ENCODE results near the gene KRT72.
"Not testable (repeated sequence)": the region's sequence is repeated elsewhere in the genome, so short reads cannot be mapped to it uniquely, and the experiment has no call there.

The KRT72 gene

DNA sequence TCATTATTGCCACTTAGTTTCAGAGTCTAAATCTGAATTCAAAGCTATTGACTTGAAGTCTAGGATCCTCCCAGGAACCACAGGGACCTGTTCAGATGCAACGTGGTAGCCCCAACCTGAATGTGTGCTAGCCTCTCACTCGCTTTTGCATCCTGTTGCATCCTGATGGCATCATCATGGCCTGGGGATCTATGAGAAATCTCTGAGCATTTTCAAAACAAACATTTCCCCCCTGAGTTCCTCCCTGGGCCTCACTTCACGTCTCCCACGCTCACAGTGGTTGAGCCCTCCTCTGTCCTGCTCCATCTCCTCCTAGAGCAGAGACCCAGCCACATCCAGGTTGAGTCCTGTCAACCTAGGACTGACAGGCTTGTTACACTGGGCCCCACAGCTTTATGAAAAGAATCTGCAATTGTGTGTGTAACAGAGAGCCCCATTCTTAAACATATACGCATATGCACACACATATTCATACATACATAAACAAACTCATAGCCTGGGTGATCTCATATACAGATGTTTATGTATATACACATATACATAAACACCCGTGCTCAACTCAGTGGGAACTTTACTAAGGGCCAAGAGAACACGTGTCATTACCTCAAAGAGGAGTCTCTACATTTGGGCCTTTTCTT lies 5.4 kb upstream of the KRT72 start:
- no peak for DNase-seq (ENCODE audit: low spot score)

DNA sequence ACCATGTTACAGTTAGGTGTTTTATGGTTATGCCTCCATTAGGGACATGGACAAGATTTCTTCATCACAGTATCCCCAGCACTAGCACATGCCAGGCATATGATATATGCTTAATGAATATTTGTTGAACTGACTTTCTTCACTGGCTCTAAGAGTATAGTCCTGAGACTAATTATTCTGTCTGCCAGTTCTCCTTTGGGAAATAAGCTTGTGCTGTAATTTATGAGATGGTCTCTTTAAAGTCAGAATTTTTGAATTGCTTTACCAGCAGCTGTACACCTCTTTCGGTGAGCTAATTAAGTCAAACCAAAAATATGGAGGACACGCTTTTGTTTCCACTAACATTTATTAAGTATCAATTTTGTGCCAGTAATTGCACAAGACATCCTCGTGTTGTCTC lies 4.8 kb upstream of the KRT72 start:
- DNase-seq (ENCODE audit: low spot score) = no peak

DNA sequence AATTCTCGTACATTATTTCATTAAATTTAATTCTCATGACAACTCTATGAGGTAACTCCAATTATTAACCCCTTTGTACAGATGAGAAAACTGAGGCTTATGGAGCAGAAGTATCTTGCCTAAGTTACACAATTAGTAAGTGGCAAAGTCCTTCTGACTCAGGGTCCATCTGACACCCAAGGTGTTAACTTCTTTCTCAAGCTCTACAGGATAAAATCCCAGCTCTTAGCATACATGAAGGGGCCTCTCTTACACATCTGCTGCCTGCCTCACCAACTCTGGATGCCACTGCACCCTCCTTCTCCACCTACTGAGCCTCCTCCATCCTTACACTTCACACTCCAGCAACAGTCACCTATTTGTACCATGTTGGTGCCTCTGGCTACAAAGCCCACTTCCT lies 4.3 kb upstream of the KRT72 start:
- DNase-seq (ENCODE audit: low spot score) = no peak

DNA sequence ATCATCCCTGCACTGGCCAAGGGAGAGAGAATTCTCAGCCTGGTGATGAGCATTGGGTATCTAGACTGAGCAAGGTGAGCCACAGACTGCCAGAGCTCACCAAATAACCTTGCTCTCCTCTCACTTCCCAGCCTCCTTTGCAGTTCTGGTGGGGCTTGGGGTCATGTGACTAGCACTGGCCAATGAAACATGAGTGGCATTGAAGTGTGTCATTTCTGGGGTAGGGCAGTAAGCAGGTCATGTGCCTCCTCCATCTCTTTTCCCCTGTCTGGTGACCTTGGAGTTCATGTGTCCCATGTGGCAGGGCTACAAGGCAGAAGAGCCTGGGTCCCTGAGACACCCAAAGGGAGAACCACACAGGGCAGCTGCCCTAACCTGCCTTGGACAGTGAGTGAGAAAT lies 3.6 kb upstream of the KRT72 start:
- DNase-seq (ENCODE audit: low spot score) = peak; percentile 3

DNA sequence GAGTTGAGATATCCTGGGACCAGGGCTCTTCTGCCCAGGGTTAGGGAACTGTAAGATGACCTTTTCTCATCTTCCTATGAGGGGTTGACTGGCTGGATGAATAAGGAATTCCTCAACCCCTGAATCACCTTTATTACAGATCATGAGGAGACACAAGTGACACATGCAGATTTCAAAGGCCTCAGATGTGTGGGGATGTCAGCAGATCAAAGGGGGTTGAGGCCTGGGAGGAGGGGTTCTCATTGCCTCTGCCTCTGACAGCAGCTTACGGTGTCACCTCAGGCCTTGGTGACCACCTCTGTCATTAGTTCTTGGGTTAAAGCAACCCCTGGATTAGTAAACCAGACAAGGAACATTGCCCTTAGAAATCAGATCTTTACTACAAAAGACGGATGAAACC lies 2.1 kb upstream of the KRT72 start:
- peak; percentile 24 for DNase-seq (ENCODE audit: low spot score)

DNA sequence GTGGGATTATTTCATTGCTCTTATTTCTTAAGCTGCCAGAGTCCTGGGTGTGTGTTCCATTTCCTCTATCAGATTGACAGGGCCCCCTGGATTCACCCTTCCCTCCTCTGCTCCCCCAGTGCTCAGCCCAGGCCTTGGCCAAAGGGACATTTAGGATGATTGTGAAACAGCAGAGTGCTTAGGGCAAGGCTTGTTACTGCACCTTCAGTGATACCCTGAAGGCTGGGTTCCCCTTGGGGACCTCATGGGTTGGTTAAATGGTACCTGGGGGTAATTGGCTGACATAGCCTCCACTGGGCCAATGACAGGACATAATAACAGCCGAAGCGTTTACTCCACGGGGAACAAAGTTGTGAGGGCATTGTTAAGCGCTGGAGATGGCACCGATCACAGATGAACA lies 1.3 kb upstream of the KRT72 start:
- DNase-seq (ENCODE audit: low spot score) = no peak

DNA sequence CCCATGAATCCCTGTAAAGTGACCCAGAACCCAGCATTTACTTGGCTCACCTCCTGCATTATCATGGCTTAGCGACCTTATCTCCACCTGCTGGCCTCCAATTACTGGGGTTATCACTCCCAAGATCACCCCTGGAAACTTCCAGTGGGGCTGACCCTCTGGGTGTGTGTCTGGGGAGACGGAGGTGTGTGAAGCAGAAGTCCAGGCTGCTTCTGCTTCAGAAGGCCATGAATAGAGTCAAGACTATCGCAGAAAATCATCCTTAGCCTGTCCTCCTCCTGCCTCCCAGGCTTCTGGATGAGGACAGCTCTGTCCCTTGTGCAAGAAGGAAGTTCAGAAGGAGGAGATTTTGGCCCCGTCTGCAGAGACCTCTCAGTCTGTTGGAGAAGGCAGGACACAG lies 408 bp upstream of the KRT72 start:
- DNase-seq (ENCODE audit: low spot score) = no peak

DNA sequence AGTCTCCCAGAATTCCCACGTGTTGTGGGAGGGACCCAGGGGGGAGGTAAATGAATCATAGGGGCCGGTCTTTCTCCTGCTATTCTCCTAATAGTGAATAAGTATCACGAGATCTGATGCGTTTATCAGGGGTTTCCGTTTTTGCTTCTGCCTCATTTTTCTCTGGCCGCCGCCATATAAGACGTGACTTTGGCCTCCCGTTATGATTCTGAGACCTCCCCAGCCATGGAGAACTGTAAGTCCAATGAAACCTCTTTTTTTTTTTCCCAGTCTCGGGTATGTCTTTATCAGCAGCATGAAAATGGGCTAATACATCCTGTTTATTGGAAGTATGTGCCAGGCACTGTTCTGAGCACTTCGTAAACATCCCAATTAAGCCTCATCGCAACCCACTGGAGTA lies 788 bp downstream of the KRT72 start:
- no peak for DNase-seq (ENCODE audit: low spot score)

DNA sequence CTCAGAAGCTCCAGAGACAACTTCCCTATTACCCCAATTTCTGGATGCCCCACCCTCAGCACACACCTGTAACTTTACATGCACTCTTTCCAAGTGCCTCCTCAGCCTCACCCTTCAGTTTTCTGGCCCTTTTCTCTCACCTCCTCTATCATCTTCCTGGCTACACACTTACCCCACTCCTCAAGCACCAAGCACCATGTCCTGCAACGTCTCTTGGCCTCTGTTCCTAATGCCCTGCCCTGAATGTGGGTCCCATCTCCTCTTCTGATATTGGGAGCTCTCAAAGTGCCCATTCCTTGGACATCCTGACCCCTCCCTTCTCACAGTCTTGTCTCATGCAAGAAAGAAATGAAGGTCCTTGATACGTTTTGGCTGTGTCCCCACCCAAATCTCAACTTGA lies 1.2 kb downstream of the KRT72 start:
- no peak for DNase-seq (ENCODE audit: low spot score)

DNA sequence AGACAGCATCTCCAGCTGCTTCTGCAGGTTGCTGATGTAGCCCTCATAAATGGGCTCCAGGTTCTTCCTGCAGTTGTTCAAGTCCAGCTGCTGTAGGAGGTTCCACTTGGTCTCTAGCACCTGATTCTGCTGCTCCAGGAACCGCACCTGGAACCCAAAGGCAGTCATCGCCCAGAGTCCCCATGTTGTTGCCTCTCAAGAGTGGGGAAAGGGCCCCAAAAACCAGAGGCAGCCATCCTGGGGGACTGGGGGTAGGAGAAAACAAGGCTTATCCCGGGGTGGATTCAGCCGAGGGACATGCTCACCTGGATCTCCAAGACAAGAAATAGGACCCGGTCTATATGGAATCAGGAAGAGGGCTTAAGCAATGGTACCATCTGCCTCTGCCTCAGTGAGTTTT lies 2.3 kb downstream of the KRT72 start:
- DNase-seq (ENCODE audit: low spot score) = no peak

DNA sequence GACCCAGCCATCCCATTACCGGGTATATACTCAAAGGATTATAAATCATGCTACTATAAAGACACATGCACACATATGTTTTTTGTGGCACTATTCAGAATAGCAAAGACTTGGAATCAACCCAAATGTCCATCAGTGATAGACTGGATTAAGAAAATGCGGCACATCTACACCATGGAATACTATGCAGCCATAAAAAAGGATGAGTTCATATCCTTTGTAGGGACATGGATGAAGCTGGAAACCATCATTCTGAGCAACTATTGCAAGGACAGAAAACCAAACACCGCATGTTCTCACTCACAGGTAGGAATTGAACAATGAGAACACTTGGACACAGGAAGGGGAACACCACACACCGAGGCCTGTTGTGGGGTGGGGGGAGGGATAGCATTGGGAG lies 7.0 kb downstream of the KRT72 start:
- DNase-seq (ENCODE audit: low spot score) = not testable (repeated sequence)

DNA sequence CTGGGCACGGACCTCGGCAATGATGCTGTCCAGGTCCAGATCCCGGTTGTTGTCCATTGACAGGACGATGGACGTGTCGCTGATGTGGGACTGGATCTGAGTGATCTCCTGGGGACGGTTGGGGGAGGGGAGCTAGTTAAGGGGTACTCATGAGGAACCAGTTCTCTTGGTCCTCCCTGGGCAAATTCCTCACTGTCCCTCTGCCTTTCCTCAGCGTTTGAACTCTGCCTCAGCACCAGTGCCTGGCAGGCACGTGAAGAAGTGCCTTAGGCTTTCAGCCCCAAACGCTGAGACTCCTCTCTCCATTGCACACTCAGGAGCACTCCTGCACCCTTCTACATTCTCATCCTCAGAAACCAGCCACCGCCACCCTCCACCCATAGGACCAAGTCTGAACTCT lies 9.7 kb downstream of the KRT72 start:
- no peak for DNase-seq (ENCODE audit: low spot score)

DNA sequence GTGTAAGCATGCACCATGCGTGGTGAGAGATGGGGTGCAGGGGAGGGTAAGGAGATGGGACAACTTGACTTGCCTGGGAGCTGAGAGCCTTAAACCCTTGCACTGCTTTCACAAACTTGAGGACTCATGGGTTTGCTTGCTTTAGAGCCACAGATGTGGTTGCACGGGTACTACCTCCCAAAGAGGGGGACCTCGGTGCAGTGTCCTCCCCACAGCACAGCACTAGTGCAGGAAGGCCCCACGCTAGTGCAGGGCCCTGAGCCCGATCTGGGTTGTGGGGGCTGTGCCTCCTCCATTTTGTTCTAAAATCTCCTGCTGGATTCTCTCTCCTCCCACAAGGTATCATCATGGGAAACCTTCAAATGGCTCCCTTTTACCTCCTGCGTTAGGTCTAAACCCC lies 11.2 kb downstream of the KRT72 start:
- no peak for DNase-seq (ENCODE audit: low spot score)

DNA sequence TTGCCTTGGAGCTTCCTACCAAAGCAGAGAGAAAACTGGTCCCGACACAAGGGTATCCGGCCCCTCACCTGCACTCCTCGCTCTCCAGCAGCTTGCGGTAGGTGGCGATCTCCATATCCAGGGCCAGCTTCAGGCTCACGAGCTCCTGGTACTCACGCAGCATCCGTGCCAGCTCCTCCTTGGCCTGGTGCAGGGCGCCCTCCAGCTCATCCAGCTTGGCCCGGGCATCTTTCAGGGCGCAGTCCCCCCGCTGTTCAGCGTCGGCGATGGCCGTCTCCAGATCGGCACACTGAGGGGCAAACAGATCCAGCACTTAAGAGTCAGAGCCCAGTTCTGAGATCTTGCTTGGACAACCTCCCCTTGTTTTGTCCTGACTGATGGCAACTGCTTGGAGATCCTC lies 13.7 kb downstream of the KRT72 start:
- DNase-seq (ENCODE audit: low spot score) = no peak

DNA sequence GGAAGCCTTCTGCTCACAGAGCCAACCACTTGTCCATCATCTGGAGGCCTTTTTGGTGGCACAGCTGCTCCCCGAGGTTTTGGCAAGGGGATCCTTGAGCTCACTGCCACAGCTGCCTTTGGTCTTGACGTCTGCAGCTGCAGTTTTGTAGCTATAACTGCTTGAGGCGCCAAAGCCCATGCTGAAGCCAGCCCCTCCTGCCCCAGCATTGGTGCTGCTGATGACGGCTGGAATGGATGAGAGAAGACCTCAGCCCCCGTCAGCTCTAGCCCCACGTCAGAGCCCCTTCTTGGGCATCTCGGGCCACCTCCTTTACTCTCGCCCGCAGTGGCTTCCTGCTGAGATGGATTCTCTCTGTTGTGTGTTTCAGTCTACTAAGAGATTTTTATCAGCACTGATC lies 15.3 kb downstream of the KRT72 start:
- DNase-seq (ENCODE audit: low spot score) = no peak

DNA sequence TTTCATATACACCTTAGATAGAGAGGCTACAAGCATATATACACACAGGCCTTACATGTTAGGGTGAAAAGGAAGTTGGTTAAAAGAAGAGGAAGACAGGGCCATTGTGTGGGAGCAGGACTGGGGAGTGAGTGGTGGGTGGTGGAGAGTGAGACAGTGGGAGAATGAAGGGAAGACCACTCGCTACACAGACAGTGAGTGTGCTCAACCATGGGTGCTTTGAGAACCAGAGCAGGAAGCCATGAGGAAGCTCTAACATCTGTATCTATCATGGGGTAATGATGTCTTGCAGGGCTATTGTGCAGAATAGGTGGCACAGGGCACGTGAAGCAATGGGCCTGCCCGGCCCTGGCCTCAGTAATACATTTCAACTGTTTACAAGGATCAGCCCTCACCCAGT lies 16.2 kb downstream of the KRT72 start:
- DNase-seq (ENCODE audit: low spot score) = no peak

DNA sequence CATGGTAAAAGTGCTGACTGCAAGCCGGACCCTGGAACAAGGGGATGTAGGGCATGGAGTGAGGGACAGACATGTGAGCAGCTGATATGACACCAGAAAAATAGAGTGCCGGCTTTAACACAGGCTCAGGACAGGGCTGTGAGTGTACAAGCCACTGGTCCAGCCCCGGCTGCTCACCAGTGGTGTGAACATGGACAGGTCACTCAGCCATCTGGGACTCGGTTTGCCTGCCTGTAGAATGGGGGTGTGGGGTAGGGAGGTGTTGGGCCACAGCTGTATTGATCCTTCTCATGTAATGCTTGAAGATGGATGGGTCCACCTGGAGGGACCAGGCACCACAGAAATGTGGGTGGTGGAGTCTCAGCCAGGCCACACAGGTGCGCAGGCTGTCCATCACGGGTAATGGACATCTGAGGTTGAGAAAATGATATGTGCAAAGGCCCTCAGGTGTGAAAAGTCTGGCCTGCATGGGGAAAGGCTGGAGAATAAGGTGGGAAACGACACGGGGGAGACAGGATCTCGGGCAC lies 17.0 kb downstream of the KRT72 start:
- DNase-seq (ENCODE audit: low spot score) = no peak

DNA sequence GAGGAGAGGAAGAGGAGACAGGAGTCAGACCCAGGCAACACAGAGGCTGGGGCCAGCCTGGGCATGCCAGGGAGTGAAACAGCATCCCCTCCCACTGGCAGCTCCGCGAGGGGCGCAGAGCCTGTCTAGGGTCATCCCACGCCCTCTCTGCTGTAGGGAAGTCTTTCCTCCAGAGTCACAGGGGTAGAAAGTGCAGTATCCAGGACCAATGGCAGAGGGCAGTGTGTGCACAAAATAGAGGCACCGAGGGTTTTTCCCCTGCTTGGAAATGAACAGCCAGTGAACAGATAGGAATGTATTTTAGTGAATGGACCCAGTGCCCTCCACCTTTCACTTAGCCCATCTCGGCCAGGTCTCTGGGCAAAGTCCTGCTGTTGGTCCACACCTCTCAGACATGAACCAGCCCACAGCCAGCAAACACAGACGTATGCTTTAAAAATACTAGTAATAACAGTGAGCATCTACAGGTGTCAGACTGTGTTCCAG lies 18.2 kb downstream of the KRT72 start:
- DNase-seq (ENCODE audit: low spot score) = peak; percentile 35

DNA sequence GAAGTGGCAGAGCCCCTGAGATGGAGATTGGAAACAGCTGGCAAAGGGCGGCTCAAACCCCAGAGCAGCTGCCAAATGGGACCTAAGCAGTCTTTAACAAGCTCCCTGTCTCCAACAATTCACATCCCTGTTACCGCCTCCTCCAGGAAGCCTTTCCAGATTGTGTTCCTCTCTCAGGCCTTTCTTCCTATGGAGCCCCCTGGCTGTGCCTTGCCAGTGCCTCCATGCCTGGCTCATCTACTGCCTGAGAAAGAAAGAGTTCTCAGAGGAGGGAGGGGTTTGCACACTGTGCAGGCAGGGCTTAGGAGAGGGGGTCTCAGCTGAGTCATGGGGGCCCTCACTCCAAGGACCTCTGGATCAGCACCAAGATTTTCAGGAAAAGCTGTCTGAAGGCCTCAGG lies 18.8 kb downstream of the KRT72 start:
- no peak for DNase-seq (ENCODE audit: low spot score)

DNA sequence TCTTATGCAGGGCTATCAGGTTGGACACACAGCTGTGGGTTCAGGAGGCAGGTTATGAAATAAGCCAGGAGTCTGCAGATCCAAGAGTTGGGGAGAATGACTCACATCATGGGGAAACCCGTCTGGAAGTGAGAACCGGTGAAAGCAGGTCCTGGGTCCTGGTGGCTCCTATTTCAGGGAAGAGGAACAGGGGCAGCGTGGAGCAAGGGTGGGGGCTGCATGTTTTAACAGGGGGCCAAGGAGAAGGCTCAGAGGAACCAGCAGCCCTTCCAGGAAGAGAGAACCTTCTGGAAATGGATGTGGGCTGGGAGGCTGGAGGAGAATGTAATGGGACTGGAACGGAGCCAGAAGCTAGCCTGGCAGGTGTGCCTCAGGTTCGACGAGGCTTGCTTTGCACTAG lies 19.8 kb downstream of the KRT72 start:
- DNase-seq (ENCODE audit: low spot score) = no peak

DNA sequence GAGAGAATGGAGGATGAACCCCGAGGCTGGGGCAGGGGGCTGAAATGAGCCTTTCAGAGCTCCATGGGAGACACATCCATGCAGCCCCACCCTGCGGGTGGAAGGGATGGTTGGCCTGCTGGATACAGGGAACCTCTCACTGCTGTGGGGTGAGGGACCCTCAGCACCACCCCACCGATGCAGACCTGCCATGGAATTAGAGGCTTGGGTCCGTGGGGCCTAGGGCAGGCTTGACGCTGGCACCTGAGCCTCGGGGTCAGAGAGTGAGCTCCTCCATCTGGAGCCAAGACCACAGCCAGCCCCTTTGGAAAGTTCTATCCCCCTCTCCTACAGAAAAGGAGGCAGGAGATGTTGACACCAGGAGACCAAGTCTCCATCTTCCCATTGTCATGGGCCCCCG lies 20.2 kb downstream of the KRT72 start:
- no peak for DNase-seq (ENCODE audit: low spot score)

DNA sequence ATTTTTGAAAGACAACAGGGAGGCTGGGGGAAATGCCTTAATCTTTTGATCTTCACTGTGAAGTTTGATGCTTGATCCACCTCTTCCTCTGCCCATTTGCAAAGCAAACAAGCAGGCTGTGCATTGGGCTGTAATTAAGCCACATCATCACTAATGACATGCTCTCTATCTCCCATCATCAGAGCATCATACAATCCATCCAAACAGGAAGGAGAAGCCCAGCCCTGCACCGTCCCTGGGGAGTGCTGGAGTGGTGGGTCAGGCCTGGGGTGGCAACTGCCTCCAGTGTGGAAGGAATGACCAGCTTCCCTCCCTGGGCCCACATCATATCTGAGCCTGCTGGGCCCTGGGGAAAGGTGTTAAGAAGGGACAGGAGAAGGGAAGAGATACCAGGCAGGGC lies 20.8 kb downstream of the KRT72 start:
- no peak for DNase-seq (ENCODE audit: low spot score)

DNA sequence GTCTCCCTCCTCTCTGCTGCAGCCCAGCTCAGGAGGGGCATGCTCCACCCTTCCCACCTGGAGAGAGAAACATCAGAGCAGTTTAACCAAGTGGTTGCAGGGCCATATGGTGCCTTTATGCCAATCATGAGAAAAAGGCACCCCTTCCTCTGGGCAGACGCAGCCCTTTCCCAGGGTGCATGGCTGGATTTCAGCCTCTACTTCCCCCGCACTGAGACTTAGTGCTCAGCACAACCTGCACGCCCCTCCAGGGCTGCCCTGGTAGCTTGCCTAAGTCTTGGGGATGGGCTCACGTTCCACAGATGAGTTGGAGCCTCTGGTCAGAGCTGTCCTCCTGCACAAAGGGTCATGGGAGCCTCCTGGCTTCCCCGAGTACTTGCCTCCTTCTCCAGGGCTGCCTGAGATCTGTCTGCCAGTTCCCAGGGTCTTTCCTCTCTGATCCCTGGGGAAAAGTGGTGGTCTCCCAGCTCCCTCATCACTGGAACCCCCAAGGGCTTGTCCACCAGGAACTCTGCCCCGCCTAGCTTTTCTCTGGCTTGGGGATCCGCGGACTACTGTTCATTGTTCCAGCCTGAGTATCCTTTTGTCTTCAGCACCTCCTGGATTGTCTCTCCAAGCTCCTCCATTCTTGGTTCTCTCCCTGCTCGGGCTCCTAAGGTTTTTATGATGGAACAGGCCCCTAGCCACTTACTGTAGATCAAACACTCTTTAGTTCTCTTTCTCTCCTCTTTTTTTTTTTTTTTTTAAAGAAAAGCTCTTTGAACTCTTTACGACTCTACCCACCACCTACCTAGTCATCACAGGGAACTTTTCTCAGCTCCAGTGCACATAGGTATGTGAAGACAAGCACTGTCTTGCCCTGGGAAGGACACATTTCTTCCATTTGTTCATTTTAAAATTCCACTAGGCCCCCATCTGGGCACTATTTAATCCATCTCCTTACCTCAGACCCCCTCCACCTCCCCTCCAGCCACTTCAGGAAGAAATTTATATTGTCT lies 21.5 kb downstream of the KRT72 start:
- DNase-seq (ENCODE audit: low spot score) = no peak

Measured in RKO (cell line).